Fibroblast of gingiva (primary cell): ENCODE measurements around the gene NFKBIB.
A peak's percentile ranks its signal among the peaks of the same experiment; 100 is the strongest.
"Not testable (repeated sequence)": the region's sequence is repeated elsewhere in the genome, so short reads cannot be mapped to it uniquely, and the experiment has no call there.

Experiments
- DNase-seq: peaks from one replicate; pipeline ENCODE4 v3.0.0-alpha.2; 2011; ENCODE audit warnings: low read depth

Gene NFKBIB

GRCh38 chr19:38875656-38876395 lies 23.9 kb upstream of the NFKBIB start:
- DNase-seq, result no peak

DNA sequence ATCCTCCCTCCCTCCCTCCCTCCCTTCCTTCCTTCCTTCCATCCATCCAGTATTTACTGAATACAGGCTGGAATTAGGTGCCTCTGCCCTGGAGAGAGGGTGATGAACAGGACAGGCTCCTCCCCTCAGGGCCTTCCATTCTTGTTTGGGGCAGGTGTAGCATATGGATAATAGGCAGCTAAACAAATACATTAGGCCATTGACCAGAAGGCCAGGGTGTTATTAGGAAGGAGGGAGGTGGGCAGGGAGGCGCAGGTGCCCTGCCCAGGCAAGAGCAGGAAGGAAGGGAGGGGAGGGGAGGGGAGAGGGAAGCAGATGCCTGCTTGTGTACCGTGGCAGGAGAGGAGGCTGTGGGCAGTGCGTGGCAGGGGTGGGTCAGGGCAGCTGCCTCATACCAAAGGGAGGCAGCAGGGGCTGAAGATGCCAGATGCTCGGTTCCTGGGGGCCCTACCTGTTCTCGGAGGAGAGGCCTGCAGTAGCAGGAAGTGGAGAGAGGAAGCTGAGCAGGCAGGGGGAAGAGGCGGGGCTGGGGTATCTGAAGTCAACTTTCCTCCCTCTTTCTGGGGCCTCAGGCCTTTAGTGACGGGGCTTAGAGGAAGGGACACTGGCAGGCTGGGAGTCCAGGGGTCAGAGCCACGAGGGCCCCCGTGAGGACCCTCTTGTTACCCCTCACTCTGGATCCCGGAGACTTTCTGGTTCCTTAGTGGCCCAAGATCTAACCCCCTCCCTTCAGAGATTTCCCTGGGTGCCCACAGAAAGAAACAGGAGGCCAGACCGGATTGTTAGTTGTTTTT lies 21.8 kb upstream of the NFKBIB start, which contains the start of gene RINL:
Gene RINL (minus strand): TSS at position 495 of the 794 bp plus-strand sequence. CDS start 1,533 bp downstream, outside the sequence.
- DNase-seq, result no peak

GRCh38 chr19:38878575-38879399 lies 21.0 kb upstream of the NFKBIB start:
- no peak for DNase-seq

DNA sequence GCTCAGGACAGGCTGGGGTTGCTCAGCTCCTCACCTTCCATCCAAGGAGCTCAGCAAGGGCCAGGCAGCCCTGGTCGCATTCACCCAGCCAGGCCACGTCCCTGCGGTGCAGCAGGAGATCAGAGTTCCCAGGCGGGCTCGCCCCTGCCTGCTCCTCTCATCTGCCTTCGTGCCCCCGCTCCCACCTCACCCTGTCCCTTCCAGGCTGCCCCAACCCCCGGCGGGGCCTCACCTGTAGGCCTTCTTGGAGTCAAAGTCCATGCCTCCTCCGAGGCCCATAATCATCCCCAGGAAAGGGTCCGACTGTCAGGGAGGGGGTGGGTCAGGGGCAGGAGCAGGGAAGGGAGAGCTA lies 20.4 kb upstream of the NFKBIB start:
- DNase-seq, result no peak

DNA sequence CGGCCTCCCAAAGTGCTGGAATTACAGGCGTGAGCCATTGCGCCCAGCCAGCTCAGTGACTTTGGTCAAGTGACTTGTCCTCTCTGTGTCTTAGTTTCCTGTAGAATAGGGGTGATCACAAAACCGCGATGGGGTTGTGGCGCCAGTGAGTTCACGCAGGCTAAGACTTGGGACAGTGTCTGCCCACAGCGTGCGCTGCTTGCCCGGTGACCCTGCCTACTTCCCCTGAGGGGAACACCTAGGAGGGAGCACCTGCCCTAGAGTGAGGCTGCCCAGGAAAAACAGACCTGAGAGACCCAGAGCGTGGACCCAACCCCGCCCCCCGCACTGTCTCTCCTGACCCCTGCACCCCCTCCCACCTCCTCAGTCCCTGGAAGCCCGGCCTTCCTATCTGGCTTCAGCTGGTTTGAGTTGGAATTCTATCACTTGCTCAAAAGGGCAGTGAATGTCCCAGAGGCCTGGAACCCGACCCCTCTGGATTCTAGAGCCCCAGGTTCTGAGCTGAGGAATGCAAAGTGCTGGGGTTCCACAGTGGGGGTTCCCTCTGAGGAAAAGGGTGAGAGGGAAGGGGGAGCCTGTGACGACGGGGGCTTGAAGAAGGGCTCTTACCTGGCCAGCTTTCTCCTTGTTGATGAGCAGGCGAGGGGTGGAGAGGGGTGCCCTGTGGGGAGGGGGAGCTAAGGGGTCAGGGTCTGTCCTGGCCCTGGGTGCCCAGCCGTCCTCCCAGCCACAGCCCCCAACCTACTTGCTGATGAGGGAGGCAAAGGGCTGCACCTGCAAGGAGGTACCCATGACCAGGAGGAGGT lies 19.5 kb upstream of the NFKBIB start:
- DNase-seq, result no peak

GRCh38 chr19:38880882-38881609 lies 18.7 kb upstream of the NFKBIB start:
- DNase-seq, result no peak

- DNase-seq, result no peak
These were observed 16.5 kb upstream of the NFKBIB start for GRCh38 chr19:38883286-38883685.

DNA sequence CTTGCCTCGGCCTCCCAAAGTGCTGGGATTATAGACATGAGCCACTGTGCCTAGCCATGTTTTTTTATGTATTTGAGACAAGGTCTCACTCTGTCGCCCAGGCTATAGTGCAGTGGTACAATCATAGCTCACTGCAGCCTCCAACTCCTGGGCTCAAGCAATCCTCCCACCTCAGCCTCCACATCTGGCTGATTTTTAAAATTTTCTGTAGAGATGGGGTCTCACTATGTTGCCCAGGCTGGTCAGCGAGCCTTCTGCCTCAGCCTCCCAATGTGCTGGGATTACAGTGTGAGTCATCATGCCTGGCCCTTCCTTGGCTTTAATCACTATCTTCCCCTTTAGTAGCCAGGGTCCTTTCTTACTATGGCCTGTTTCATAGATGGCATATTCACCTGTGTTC lies 15.1 kb upstream of the NFKBIB start:
- not testable (repeated sequence) for DNase-seq

- no peak for DNase-seq
These were observed 10.9 kb upstream of the NFKBIB start for GRCh38 chr19:38888876-38889275.

DNA sequence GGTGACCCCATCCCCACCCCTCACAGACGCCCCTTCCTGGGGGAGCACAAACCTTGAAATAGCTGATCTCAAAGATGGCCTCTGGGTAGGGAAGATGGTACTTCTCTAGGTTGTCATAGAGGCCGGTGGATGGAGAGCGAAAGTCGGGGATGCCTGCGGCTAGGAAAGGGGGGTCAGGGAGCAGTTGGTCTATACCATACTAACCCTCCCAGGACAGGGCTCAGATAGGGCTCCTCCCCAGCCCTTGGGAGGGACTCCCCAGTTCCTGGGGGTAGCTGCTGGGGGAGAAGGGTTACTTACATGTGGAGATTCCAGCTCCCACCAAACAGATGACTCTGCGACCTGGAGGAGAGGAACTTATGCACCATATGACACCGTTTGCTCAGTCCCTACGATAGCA lies 10.0 kb upstream of the NFKBIB start:
- DNase-seq, result no peak

DNA sequence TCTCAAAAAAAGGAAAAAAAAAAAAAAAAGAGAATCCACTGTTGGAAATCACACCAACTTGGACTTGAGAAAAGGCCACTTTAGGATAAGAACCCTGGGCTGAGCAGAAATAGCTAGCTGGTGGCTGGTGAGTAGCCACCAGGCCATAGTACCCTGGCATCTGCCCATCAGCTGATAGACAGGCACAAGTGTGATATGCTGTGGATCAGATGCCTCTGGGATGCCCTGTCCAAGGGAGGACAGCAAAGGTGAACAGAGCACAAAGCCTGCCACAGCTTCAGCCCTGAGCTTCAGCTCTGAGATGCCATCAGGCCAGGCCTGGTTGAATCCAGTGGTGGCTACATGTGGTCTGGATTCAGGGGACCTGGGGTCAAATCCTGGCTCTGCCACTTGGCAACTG lies 9.1 kb upstream of the NFKBIB start:
- no peak for DNase-seq

DNA sequence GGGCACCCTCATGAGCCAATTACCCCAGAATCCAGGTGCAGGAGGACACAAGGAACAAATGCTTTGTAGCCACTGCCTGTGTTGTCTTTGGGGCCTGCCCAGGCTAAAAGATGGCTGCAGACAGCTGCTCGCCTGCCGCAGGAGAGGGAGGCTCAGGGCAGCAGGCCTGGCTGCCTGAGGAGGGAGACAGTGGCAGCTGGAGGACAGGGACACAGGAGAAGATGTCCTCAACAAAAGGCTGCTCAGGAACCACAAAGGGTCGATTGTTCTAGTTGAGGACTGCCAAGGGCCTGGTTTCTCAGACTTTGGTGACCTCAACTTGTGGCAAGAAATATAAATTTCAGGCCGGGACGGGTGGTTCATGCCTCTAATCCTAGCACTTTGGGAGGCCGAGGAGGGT lies 8.0 kb upstream of the NFKBIB start:
- DNase-seq, result no peak

- no peak for DNase-seq
These were observed 6.9 kb upstream of the NFKBIB start for GRCh38 chr19:38892841-38893240.

- no peak for DNase-seq
These were observed 6.4 kb upstream of the NFKBIB start for GRCh38 chr19:38893341-38893771.

DNA sequence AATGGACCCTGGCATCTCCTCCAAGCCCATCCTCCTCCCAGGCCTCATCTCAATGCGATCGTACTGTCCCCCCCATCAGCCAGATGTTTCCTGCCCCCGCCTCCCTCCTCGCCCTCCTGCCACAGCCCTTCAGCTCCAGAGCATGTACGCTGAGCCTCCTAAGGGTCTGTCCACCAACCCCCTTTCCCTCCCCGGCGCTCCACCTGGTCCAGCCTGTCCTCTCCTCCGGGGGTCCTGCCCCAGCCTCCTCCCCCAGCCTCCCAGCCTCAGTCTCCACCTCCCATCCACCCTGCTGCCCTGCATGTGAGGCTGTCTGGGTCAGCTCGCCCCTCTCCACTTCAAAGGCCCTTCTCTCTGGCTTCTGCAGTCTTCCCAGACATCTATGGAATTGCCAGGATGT lies 4.8 kb upstream of the NFKBIB start:
- DNase-seq, result no peak

GRCh38 chr19:38898788-38899446 lies 852 bp upstream of the NFKBIB start:
- DNase-seq, result peak; percentile 9

- DNase-seq, result no peak
These were observed 447 bp downstream of the NFKBIB start for GRCh38 chr19:38900202-38900629.

GRCh38 chr19:38900743-38901190 lies 998 bp downstream of the NFKBIB start:
- no peak for DNase-seq

DNA sequence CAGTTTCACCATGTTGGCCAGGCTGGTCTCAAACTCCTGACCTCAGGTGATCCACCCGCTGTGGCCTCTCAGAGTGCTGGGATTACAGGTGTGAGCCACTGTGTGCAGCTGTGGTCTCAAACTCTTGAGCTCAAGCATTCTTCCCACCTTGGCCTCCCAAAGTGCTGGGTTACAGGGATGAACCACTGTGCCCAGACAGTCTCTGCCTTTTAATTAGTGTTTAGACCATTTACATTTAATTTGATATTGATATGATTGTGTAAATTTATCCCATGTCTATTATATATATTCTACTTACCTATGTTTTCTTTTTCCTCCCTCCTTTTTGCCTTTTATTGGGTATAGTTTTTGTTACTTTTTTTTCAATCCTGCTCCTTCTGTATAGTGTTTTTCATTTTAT lies 1.9 kb downstream of the NFKBIB start:
- DNase-seq, result no peak
